Raji (cell line): Measurements from ENCODE around the gene GORAB.

Experiments used
- POLR2A ChIP-seq: IDR thresholded peaks from 2 replicates; pipeline ENCODE4 v1.6.1; 2011; ENCODE audit warnings: low read depth, low read length, control low read depth; ENCODE audit not compliant: insufficient read depth

Gene GORAB

GRCh38 chr1:170531758-170532657 is at the start of gene GORAB:
Gene GORAB, plus strand, starts transcription at chr1:170532166. Its CDS starts 58 bp downstream, at chr1:170532224.
- TF ChIP-seq POLR2A, result peak; percentile 69

GRCh38 chr1:170483051-170483450 is 48.9 kb upstream of the GORAB start:
- TF ChIP-seq POLR2A, result no peak

- TF ChIP-seq POLR2A, result no peak
Observed at GRCh38 chr1:170487503-170487902, 44.5 kb upstream of the GORAB start.

GRCh38 chr1:170491291-170491690 is 40.7 kb upstream of the GORAB start:
- no peak for TF ChIP-seq POLR2A

GRCh38 chr1:170494369-170494768 is 37.6 kb upstream of the GORAB start:
- no peak for TF ChIP-seq POLR2A

GRCh38 chr1:170495006-170495405 is 37.0 kb upstream of the GORAB start:
- TF ChIP-seq POLR2A, result no peak

- TF ChIP-seq POLR2A, result no peak
Observed at GRCh38 chr1:170498876-170499275, 33.1 kb upstream of the GORAB start.

GRCh38 chr1:170503665-170504064 is 28.3 kb upstream of the GORAB start:
- no peak for TF ChIP-seq POLR2A

GRCh38 chr1:170510163-170510562 is 21.8 kb upstream of the GORAB start:
- TF ChIP-seq POLR2A, result no peak

- TF ChIP-seq POLR2A, result no peak
Observed at GRCh38 chr1:170511038-170511437, 20.9 kb upstream of the GORAB start.

GRCh38 chr1:170513138-170513537 is 18.8 kb upstream of the GORAB start:
- TF ChIP-seq POLR2A, result no peak

GRCh38 chr1:170518185-170518834 is 13.7 kb upstream of the GORAB start:
- TF ChIP-seq POLR2A, result no peak

GRCh38 chr1:170518965-170519364 is 13.0 kb upstream of the GORAB start:
- TF ChIP-seq POLR2A, result no peak

- TF ChIP-seq POLR2A, result no peak
Observed at GRCh38 chr1:170520601-170521000, 11.4 kb upstream of the GORAB start.

GRCh38 chr1:170521818-170522217 is 10.1 kb upstream of the GORAB start:
- no peak for TF ChIP-seq POLR2A
